Fibroblast of pulmonary artery (primary cell): ENCODE results near the gene NUMBL.

Experiments
- DNase-seq: peaks from one replicate; pipeline ENCODE4 v3.0.0-alpha.2; 2010; ENCODE audit warnings: low read depth
- H3K4me3 ChIP-seq: replicated peaks from 2 replicates; pipeline ENCODE4 v1.5.1; 2011; ENCODE audit warnings: low read depth, mild to moderate bottlenecking, control low read depth, low read length, moderate library complexity
- TF ChIP-seq, protein P1 (sequence below): IDR thresholded peaks from 2 replicates; pipeline ENCODE4 v1.5.1; 2011; ENCODE audit warnings: mild to moderate bottlenecking, control low read depth, low read length, inconsistent platforms; ENCODE audit errors: missing control alignments

The NUMBL gene

DNA sequence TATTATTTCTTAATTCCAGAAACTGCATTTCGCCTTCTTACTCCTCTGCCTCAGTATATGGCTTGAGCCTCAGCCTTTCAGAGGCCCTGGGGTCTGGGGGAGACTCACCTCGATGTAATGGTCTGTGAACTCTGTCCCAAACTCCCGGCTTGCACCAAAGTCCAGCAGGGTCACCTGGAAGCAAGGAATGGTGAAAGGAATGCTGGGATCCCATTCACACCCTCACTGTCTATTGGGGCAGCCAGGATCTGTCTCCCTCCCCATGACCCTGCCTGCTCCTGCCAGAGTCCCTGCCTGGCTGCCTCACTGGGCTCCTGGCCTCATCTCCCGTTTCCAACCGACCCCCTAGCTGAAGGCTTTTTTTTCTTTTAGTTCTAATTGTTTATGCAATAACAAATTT is 5.4 kb upstream of the NUMBL start:
- TF ChIP-seq, protein P1, sequence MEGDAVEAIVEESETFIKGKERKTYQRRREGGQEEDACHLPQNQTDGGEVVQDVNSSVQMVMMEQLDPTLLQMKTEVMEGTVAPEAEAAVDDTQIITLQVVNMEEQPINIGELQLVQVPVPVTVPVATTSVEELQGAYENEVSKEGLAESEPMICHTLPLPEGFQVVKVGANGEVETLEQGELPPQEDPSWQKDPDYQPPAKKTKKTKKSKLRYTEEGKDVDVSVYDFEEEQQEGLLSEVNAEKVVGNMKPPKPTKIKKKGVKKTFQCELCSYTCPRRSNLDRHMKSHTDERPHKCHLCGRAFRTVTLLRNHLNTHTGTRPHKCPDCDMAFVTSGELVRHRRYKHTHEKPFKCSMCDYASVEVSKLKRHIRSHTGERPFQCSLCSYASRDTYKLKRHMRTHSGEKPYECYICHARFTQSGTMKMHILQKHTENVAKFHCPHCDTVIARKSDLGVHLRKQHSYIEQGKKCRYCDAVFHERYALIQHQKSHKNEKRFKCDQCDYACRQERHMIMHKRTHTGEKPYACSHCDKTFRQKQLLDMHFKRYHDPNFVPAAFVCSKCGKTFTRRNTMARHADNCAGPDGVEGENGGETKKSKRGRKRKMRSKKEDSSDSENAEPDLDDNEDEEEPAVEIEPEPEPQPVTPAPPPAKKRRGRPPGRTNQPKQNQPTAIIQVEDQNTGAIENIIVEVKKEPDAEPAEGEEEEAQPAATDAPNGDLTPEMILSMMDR: no peak
- no peak for DNase-seq
- no peak overlapping the region for H3K4me3 ChIP-seq

DNA sequence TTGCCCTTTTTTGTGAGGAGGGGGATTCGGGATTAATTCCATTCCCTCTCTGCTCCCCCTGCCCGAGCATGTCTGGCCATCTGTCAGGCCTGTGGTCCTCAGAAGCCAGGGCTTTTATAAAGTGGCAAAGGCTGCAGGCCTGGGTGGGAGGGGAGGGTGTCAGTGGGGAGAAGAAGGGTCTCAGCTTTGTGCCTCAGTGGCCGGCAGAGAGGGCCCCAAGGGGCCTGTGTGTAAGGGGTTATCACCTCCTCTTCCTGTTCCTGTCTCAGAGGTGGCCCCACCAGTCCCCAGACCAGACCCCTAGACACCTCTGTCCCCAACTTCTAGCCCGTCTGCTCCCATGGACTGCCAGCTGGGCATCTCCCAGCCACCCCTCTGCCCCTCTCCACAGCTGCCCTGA is 3.4 kb upstream of the NUMBL start:
- no peak overlapping the region for H3K4me3 ChIP-seq
- DNase-seq: no peak
- TF ChIP-seq, protein P1: no peak

DNA sequence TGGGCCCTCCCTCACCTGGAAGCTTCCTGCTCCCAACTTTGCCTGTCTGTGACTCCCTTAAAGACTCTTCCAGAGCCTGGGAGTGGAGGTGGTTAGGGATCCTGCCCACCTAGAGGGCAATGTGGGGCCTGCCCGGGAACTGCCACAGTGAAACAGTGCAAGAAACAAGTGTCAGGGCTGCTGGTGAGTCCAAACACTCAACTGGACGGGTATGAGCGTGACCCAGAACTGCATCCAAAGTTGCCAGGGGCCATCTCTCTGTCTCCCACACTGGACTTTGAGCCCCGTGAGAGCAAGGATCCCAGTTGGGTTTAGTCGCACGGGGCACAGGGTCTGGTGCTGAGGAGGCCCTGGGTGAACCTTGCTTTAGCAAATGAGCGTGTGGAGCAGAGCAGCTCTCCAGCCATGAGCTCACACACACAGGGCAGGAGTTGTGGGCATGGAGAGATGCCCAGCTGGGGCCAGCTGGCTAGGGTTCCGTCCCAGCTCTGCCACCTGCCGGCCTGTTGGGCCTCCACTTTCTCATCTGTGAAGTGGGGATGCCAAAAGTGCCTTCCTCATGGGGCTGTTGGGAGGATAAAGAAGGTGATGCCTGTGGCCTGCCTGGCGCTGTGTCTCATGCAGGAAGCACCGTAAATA is 2.8 kb upstream of the NUMBL start:
- no peak for DNase-seq
- TF ChIP-seq, protein P1: no peak
- H3K4me3 ChIP-seq: no peak overlapping the region

DNA sequence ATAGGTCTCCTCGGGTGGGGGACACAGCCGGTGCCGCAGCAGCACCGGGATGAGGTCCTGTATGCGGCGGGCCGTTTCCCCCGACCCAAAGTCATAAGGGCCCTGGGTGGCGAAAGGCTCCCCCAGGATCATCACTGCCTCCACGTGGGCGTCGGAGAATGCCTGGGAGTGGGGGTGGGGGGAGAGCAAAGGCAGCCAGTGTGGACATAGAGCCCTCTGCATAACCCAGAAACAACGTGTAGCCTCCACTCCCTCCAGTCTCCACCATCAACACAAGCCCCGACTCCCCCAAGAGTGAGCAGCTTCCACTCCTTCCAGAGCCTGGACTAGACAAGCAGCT is 1.7 kb upstream of the NUMBL start:
- DNase-seq: no peak
- no peak overlapping the region for H3K4me3 ChIP-seq
- TF ChIP-seq, protein P1: no peak

DNA sequence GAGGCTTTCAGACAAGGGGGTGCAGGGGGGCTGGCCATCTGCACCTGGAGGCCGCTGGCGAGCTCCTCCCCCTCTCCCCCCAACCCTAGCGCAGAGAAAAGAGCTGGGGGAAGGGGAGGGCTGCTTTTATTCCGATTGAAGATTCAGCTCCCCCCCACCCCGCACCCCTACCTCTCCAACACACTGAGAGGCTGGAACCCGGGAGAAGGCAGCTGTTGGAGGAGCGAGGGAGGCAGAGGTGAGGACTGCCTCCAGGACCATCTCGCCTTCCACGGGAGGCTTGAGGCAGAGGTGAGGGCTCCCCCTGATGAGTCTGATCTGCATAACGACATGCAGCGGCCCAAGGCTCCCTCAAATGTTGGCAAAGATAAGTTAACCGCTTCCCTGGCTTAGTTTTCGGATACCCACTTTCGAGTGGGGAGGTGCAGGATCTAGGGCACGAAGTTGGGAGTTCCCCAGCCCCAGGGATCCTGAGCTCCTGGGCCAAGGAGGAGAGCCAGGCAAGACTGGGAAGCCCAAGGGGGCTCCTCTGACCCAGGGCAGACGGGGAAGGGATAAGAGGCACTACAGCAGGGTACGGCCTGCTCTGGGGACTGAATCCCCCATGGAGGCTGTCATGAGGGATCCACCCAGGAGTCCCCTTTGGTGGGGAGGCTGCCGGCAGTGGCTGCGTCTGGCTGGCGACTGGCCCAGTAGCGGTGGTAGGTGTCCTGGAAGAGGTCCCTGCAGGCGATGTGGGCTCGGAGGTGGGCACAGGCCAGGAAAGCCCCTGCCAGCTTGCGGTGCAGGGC is 1.2 kb upstream of the NUMBL start:
- no peak for DNase-seq
- H3K4me3 ChIP-seq: no peak overlapping the region
- TF ChIP-seq, protein P1: no peak

DNA sequence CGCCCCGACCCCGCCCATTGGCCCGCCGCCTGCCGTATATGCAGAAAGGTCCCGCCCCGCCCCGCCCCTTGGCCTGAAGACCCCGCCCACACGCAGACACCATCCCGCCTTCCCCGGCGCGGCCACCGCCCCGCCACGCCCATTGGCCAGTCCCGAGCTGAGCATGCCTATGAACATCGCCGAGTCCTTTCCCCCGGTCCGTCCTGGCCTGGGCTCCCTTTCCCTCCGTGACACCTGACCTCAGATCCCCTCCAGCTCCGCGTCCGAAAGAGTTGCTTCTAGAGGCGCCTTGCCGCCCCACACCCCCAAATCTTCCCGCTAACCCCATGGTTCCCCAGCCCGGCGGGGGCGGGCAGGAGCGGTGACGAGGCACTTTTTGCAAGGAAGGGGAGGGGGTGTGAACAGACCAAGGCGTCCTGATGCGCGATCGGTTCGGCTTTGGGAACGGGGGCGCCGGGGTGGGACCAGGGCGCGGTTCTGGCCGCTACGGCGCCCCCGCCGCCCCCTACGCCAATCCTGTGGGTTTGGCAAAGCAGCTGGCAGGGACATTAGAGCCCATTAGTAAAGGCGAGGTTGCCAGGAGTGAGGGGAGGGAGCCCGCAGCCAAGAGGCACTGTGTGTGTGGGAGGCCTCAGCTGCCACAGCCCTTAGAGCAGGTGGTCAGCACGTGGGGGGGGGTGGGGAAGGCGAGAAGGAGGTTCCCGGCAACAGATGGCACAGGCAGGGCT is 406 bp upstream of the NUMBL start:
- DNase-seq: peak; percentile 92
- TF ChIP-seq, protein P1: no peak

More for the DNA sequence above, 406 bp upstream of the NUMBL start:
- peak overlapping the region; percentile 88 for H3K4me3 ChIP-seq
